ENCODE data around the gene MVB12B.

- no peak for TF ChIP-seq CTCF (IDR thresholded peaks at IDR 0.05)
- no peak for TF ChIP-seq POLR2A (IDR thresholded peaks at IDR 0.05)
Observed at GRCh38 chr9:126327714-126328185, 1.1 kb downstream of the MVB12B start.
